Activated naive CD8-positive, alpha-beta T cell (primary cell): ENCODE data around the gene IGSF6.
"Not testable (repeated sequence)": the region's sequence is repeated elsewhere in the genome, so short reads cannot be mapped to it uniquely, and the experiment has no call there.

Source experiments
- H3K27ac Mint-ChIP-seq: one replicate; pipeline ENCODE4 v1.8.0; 2021; ENCODE audit warnings: mixed read lengths
- H3K27me3 Mint-ChIP-seq: one replicate; pipeline ENCODE4 v1.8.0; 2021; ENCODE audit warnings: mixed read lengths
- H3K36me3 Mint-ChIP-seq: one replicate; pipeline ENCODE4 v1.8.0; 2021; ENCODE audit warnings: mixed read lengths
- H3K4me1 Mint-ChIP-seq: one replicate; pipeline ENCODE4 v1.8.0; 2021; ENCODE audit warnings: low read depth, mixed read lengths
- H3K4me3 Mint-ChIP-seq: one replicate; pipeline ENCODE4 v1.8.0; 2021; ENCODE audit warnings: mild to moderate bottlenecking, mixed read lengths
- H3K9me3 Mint-ChIP-seq: one replicate; pipeline ENCODE4 v1.8.0; 2021; ENCODE audit warnings: low read depth, mixed read lengths

The IGSF6 gene

DNA sequence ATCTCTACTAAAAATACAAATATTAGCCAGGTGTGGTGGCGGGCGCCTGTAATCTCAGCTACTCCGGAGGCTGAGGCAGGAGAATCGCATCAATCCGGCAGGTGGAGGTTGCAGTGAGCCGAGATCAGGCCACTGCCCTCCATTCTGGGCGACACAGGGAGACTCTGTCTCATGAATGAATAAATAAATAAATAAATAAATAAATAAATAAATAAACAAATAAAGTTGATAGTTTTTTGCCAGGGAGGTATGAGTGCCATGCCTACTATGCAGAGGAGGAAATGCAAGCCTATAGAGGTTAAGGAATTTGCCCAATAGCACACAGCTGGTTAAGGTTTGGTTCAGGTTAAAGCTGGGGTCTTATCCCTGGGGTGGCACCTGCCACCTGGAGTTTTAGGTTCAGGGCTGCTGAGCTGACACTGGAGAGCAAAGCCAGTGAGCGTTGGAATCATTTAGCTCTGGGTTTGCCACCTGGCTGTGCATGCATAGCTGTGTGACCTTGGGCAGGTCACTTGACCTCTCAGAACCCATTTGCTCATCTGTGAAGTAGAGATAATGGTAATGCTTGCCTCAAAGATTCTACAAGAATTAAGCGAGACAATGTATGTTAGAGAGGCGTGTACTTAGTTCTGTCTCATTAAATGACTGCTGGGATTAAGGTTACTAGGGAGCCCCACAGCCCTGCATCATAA, 12.5 kb upstream of the IGSF6 start:
- no peaks in the 10 kb centered on the region for H3K27me3 Mint-ChIP-seq
- no peak overlapping the region for H3K27ac Mint-ChIP-seq
- peaks cover 22% of the 10 kb centered on the region for H3K4me1 Mint-ChIP-seq
- no peak overlapping the region for H3K4me3 Mint-ChIP-seq
- H3K9me3 Mint-ChIP-seq: no peaks in the 10 kb centered on the region
- H3K36me3 Mint-ChIP-seq: no peaks in the 10 kb centered on the region

DNA sequence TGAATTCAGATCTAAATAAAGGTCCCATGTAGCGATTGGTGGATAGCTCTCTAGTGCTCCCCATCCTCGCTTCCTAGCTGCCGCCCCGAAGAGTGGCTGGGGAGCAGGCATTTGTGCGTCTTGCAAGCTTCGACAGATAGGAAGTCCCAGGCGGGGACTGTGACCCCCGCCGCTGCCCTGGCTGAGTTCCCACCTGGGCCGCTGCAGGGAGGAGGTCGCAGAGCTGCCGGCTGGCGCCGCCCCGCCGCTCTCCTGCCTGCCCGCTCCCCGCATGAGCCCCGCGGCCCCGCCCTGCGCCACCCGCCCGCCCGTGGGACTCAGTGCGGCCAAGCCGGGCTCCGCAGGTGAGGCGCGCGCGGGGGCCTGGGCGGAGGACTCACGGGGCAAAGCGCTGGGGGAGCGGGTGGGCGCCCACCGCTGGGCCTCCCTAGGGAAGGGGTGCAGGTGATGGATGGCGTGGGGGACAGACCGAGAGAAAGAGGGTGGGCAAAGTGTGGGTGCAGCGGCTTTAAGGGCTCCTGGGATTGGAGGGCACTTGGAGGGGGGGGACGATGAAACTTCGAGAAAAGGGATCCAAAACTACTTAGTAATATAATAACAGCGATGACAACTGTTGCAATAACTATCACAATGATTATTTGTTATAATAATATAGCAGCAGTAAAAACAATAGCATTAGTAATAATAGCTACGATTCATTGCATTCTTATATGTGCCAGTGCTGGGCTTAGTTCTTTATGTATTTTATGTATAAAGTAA, 11.7 kb upstream of the IGSF6 start, which contains the start of gene OTOA:
TSS of gene OTOA (plus strand) at position 80 of the 759 bp plus-strand sequence. CDS start 14,547 bp downstream, outside the sequence.
- no peaks in the 10 kb centered on the region for H3K9me3 Mint-ChIP-seq
- H3K27me3 Mint-ChIP-seq: no peaks in the 10 kb centered on the region
- peak within 1 kb of the TSS; percentile 77 for H3K4me3 Mint-ChIP-seq
- H3K4me1 Mint-ChIP-seq: peaks cover 24% of the 10 kb centered on the region
- H3K36me3 Mint-ChIP-seq: no peaks in the 10 kb centered on the region
- no peak within 1 kb of the TSS for H3K27ac Mint-ChIP-seq

DNA sequence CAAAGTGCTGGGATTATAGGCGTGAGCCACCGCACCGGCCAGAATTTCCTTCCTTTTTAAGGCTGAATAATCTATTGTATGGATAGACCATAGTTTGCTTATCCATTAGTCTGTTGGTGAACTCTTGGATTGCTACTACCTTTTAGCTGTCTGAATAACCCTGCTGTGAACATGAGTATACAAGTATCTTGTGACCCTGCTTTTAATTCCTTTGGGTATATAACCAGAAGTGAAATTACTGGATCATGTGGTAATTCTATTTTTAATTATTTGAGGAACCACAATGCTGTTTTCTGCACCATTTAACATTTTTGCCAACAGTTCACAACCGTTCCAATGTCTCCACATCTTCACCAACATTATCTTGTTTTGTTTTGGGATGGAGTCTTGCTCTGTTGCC, 6.7 kb upstream of the IGSF6 start:
- Mint-ChIP-seq H3K27ac (no peak overlapping the region), H3K4me1 (peaks cover 45% of the 10 kb centered on the region), H3K36me3 (peaks cover 4% of the 10 kb centered on the region), H3K4me3 (no peak overlapping the region), H3K27me3 (no peaks in the 10 kb centered on the region), H3K9me3 (no peaks in the 10 kb centered on the region)

DNA sequence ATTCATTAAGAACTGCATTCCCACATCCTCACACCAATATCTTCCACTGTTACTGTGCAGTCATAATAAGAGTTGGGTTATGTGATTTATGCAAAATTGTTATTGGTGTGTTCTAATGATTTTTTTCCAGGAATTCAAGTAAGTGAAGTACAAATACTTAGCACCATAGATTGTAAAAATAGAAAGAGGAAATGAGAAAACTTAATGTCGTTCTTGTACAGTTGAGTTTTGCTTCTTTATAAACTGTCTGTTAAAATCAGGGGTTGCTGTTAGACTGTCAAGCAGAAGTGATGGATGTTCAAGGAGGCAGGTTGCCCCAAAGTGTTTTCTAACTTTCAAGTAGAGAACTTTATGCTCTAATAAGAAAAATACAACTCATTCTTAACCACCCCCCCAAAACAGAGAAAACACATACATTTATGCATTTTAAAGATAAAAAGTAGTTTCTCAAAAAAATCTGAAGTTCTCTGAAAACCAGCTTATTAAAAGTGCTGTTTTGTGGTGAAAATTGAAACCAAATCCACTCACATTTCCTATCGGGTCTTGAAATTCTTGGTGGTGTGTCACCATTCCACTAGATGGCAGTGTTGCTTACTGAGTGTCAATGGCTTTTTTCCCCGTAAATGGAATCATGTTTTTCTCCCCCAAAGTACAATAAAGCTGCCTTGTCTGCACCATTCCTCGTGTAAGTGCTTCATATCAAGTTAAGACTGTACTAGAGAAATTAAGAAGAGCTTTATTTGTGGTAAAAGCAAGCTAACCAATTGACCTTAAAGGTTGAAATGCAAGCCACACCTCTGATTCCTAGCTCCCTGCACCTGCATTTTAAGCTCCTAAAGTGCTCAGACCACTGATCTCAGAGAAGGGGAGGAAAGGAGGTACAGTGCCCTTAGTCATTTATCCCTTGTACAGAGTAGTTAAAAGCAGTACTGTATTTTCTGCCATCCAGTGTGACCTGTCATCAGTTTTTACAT, 4.7 kb upstream of the IGSF6 start:
- Mint-ChIP-seq H3K9me3 (no peaks in the 10 kb centered on the region), H3K4me3 (no peak overlapping the region), H3K27ac (peak overlapping the region; percentile 69), H3K27me3 (no peaks in the 10 kb centered on the region), H3K36me3 (peaks cover 4% of the 10 kb centered on the region), H3K4me1 (peaks cover 39% of the 10 kb centered on the region)

DNA sequence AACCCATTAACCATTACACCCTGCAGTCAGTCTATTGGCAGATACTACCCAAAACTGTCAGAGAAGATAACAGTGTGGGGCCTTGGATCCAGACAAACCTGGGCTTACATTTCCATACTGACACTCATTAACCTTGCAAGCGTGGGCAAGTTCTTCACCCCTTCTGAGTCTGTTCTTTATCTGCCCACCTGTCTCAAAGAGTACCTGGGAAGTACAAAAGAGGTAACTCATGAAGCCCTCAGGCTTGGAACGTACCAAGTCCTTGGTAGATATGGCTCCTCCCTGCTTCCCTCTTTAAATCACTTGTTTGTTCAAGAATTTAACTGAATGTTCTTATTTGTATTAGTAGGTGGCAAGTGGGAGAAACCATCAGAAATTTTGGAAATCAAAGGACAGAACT, 2.5 kb upstream of the IGSF6 start:
- Mint-ChIP-seq H3K9me3 (no peaks in the 10 kb centered on the region), H3K36me3 (peaks cover 4% of the 10 kb centered on the region), H3K27ac (no peak overlapping the region), H3K27me3 (no peaks in the 10 kb centered on the region), H3K4me1 (peaks cover 30% of the 10 kb centered on the region), H3K4me3 (no peak overlapping the region)

DNA sequence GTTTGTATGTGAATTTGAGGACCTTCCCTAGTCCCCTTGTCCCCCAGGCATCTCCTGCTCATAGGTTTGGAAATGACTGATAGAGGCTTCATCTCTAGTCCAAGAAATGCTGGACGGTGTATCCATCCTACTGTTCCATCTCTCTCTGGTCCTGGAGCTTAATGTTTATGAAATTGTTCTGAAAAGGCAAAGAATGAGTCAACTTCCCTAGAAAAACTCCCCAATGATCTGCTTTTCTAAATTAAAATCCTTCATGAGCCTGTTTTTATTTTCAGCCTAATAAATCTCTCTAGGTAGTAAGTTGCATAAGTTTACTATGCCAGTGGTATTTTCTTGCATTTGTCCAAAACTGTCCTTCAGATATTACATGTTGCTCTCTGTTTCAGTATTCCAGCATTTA, 2.1 kb upstream of the IGSF6 start:
- H3K36me3 Mint-ChIP-seq: peaks cover 4% of the 10 kb centered on the region
- H3K27ac Mint-ChIP-seq: no peak overlapping the region
- H3K9me3 Mint-ChIP-seq: no peaks in the 10 kb centered on the region
- peaks cover 28% of the 10 kb centered on the region for H3K4me1 Mint-ChIP-seq
- H3K27me3 Mint-ChIP-seq: no peaks in the 10 kb centered on the region
- no peak overlapping the region for H3K4me3 Mint-ChIP-seq

DNA sequence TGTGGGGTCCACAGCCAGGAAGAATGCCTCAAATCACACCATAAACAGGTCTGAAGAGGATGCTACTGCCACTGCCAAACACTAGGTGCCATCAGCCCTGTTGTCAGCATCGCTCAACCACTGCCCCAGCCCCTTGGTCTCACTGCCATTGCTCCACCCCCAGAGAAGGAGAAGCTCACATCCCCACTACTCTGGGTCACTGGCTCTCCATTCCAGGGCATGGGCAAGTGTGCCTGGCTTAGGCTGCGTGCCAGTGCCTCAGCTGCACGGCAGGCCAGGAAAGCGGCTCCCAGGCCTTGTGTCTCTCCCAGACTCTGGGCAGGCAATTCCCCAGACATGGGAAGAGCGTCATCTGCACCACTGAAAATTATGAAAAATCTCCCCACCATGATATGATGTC, 1.2 kb upstream of the IGSF6 start:
- no peaks in the 10 kb centered on the region for H3K9me3 Mint-ChIP-seq
- peaks cover 4% of the 10 kb centered on the region for H3K36me3 Mint-ChIP-seq
- H3K27me3 Mint-ChIP-seq: no peaks in the 10 kb centered on the region
- no peak overlapping the region for H3K4me3 Mint-ChIP-seq
- H3K27ac Mint-ChIP-seq: no peak overlapping the region
- peaks cover 32% of the 10 kb centered on the region for H3K4me1 Mint-ChIP-seq

DNA sequence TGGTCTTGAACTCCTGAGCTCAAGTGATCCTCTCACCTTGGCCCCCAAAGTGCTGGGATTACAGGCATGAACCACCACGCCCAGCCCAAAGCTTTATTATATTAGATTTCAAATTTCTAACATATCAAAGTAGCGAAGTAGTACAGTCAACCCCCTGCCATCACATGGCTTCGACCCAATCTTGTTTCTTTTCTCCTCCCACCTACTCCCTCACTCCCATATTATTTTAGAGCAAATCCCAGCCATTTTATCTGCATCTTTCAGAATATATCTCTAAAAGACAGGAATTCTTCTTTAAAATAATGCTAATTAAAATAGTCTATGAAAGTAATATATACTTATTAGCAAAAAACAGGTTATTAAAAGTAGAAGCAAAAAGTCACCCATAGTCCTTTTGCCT, 893 bp downstream of the IGSF6 start:
- Mint-ChIP-seq H3K36me3 (peaks cover 7% of the 10 kb centered on the region), H3K9me3 (no peaks in the 10 kb centered on the region), H3K27ac (no peak overlapping the region), H3K27me3 (no peaks in the 10 kb centered on the region), H3K4me3 (no peak overlapping the region), H3K4me1 (peaks cover 35% of the 10 kb centered on the region)

DNA sequence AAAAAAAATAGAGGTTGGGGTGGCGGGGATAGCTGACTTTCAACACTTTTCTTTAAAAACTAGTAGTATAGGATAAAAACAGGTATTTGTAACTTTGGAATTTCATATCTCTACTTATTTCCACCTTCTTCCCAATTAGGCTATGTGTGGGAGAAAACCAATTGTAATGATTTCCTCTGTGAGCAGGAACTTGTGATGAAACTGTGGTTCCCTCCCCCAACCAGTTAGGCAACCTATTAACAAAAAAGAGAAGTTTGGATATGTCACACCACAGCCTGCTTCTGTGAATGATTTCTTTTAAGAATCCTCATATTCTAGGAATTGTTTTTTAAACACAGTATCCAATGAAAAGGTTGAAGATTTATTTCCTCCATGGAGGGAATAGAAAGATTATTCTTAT, 1.9 kb downstream of the IGSF6 start:
- Mint-ChIP-seq H3K27ac (peak overlapping the region; percentile 66), H3K36me3 (peaks cover 5% of the 10 kb centered on the region), H3K4me1 (peaks cover 42% of the 10 kb centered on the region), H3K9me3 (no peaks in the 10 kb centered on the region), H3K27me3 (no peaks in the 10 kb centered on the region), H3K4me3 (no peak overlapping the region)

DNA sequence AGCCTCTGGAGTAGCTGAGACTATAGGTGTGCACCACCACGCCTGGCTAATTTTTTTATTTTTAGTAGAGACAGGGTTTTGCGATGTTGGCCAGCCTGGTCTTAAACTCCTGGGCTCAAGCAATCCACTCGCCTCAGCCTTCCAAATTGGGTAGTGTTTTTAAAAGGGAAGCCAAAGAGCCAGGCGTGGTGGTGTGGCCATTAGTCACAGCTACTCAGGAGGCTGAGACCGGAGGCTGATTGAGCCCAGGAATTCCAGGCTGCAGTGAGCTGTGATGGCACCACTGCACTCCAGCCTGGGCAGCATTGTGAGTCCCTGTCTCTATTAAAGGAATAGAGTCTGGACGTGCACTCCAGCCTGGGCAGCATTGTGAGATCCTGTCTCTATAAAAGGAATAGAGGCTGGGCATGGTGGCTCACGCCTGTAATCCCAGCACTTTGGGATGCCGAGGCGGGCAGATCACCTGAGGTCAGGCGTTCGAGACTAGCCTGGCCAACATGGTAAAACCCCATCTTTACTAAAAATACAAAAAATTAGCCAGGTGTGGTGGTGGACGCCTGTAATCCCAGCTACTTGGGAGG, 2.5 kb downstream of the IGSF6 start:
- H3K27ac Mint-ChIP-seq, H3K36me3 Mint-ChIP-seq, H3K27me3 Mint-ChIP-seq, H3K9me3 Mint-ChIP-seq, H3K4me3 Mint-ChIP-seq: not testable (repeated sequence)
- peaks cover 48% of the 10 kb centered on the region for H3K4me1 Mint-ChIP-seq

DNA sequence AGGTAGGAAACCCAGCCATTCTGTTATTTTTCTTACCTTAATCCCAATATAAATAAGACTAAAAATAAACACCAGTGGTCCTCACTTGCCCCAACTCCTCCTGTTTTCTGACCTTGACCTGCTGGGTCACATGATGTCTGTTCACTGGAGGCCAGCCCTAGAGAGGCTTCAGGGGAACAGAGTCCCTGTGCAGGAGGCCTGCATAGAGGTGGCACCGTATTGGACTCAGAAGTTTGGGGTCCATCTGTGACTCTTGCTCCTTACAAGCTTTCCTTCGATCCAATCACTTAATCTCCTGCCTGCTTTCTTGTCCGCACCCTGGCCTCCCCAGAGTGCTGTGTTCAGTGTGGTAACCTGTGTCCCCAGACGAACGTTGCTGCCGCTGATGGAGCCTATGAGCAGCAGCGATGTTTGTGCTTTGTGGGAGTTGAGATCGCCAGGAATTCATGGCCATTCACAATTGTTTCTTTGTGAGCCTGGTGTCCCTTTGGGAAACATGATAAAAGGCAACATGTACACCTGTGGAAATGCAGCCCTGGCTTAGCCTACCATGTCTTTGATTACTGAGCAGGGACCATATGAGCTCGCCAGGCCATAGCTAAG, 4.7 kb downstream of the IGSF6 start:
- H3K4me1 Mint-ChIP-seq: peaks cover 55% of the 10 kb centered on the region
- H3K27me3 Mint-ChIP-seq: no peaks in the 10 kb centered on the region
- H3K36me3 Mint-ChIP-seq: peaks cover 3% of the 10 kb centered on the region
- H3K9me3 Mint-ChIP-seq: no peaks in the 10 kb centered on the region
- H3K27ac Mint-ChIP-seq: peak overlapping the region; percentile 93
- H3K4me3 Mint-ChIP-seq: peak overlapping the region; percentile 79

DNA sequence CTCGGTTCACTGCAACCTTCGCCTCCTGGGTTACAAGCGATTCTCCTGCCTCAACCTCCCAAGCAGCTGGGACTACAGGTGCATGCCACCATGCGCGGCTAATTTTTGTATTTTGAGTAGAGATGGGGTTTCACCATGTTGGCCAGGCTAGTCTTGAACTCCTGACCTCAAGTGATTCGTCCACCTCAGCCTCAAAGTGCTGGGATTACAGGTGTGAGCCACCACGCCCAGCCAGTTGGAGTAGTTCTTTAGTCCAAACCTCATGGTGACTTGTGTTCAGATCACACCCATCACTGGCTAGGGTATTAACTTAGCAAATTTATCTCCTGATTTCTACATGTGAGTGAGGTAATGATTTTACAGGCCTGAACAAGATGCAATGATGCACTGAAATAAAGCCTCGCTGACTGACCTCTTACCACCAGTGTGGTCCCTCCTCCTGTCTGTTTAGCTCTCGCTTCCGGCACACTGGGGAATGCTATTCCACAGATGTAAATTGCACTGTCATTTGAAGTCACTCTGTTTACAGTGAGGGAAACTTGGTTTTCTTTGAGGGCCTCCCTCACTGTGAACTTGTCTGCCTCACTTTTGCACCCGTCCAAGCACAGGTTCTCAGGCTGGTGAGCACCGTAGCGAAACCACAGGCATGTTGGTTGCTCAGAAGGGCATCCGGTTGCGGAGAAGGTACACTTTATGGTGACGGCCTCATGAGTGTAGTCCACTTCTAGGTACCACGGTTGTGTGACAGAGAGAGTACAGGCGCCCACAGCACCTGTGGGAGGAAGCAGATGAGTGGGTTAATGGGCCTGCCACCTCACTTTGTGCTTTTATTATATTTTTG, 5.5 kb downstream of the IGSF6 start:
- peak overlapping the region; percentile 83 for H3K4me3 Mint-ChIP-seq
- H3K36me3 Mint-ChIP-seq: peaks cover 3% of the 10 kb centered on the region
- H3K4me1 Mint-ChIP-seq: peaks cover 55% of the 10 kb centered on the region
- H3K9me3 Mint-ChIP-seq: no peaks in the 10 kb centered on the region
- H3K27ac Mint-ChIP-seq: peak overlapping the region; percentile 93
- H3K27me3 Mint-ChIP-seq: no peaks in the 10 kb centered on the region

DNA sequence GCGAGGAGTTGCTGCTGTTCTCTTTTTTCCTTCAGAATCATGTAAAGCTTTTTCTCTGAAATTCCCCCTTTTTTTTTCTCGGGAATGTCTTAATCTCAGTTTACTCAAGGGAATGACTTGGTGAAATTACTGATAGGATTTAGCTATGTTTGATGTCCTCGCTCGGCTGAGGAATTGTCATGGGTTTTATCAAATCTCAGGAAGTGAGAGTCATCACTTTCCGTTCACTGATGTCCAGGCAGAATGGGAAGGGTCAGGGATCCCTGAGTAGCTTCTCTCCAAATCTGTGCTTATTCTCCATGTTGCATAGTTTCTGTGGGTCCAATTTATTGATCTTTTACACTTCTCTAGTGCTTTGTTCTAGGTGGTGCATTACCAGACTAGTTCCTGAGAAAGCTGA, 6.3 kb downstream of the IGSF6 start:
- Mint-ChIP-seq H3K4me1 (peaks cover 54% of the 10 kb centered on the region), H3K27ac (peak overlapping the region; percentile 93), H3K4me3 (peak overlapping the region; percentile 83), H3K36me3 (peaks cover 3% of the 10 kb centered on the region), H3K9me3 (no peaks in the 10 kb centered on the region), H3K27me3 (no peaks in the 10 kb centered on the region)
